PFSK-1 (cell line): ENCODE data around the gene ZSCAN9.
A peak's percentile ranks its signal among the peaks of the same experiment; 100 is the strongest.

Source experiments
- FOXP2 ChIP-seq: optimal IDR thresholded peaks from 2 replicates; pipeline ENCODE3; 2011; ENCODE audit warnings: borderline replicate concordance, control low read depth, inconsistent platforms; ENCODE audit not compliant: insufficient read depth; ENCODE audit errors: extremely low read length, extremely low read depth
- POLR2AphosphoS5 ChIP-seq: IDR thresholded peaks from 2 replicates; pipeline ENCODE4 v1.6.1; 2012; ENCODE audit warnings: low read depth, mild to moderate bottlenecking, control low read depth, low read length, moderate library complexity
- SIN3A ChIP-seq: IDR thresholded peaks from 2 replicates; pipeline ENCODE4 v1.6.1; 2012; ENCODE audit warnings: mild to moderate bottlenecking, low read length, moderate library complexity, borderline replicate concordance; ENCODE audit not compliant: insufficient read depth
- TAF1 ChIP-seq: IDR thresholded peaks from 2 replicates; pipeline ENCODE4 v1.6.1; 2012; ENCODE audit warnings: low read length, control low read depth, borderline replicate concordance; ENCODE audit not compliant: insufficient read depth
- TF ChIP-seq, protein P1 (sequence below), 2 experiments: IDR thresholded peaks; 2 replicates each; pipeline versions ENCODE4 v1.6.1 to v1.8.0; 2011 to 2012; ENCODE audit warnings: low read depth in 2 of 2, low read length in 2 of 2, control low read depth in 1 of 2, inconsistent platforms in 1 of 2, mild to moderate bottlenecking in 1 of 2, moderate library complexity in 1 of 2; ENCODE audit not compliant: insufficient read depth in 1 of 2

ZSCAN9 gene

DNA sequence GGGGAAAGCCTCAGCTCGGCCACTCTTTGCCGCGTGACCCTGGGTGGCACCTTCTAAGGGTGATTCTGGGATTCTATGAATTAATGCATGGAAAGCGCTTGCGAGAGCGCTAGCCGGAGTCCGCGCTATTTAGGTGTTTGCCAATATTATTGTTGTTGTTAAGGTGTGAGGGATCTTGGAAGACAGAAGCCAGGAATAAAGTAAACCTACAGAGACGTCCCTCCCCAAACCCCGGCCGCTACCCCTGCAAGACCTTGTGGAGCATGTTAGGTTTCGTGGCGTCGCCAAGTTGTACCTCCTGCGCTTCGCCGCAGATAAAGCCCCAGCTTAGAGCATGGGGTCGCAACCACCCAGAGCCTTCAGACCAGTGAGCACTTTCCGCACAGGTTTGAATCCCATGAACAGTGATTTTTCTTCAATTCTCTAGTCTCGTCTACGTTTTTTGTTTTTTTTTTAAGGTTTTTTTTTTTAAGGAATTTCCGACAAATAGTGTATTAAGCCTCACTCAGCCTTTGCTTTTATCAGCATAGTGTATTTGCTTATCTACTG is 16.9 kb upstream of the ZSCAN9 start:
- TF ChIP-seq, protein P1, sequence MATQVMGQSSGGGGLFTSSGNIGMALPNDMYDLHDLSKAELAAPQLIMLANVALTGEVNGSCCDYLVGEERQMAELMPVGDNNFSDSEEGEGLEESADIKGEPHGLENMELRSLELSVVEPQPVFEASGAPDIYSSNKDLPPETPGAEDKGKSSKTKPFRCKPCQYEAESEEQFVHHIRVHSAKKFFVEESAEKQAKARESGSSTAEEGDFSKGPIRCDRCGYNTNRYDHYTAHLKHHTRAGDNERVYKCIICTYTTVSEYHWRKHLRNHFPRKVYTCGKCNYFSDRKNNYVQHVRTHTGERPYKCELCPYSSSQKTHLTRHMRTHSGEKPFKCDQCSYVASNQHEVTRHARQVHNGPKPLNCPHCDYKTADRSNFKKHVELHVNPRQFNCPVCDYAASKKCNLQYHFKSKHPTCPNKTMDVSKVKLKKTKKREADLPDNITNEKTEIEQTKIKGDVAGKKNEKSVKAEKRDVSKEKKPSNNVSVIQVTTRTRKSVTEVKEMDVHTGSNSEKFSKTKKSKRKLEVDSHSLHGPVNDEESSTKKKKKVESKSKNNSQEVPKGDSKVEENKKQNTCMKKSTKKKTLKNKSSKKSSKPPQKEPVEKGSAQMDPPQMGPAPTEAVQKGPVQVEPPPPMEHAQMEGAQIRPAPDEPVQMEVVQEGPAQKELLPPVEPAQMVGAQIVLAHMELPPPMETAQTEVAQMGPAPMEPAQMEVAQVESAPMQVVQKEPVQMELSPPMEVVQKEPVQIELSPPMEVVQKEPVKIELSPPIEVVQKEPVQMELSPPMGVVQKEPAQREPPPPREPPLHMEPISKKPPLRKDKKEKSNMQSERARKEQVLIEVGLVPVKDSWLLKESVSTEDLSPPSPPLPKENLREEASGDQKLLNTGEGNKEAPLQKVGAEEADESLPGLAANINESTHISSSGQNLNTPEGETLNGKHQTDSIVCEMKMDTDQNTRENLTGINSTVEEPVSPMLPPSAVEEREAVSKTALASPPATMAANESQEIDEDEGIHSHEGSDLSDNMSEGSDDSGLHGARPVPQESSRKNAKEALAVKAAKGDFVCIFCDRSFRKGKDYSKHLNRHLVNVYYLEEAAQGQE (IDR thresholded peaks at IDR 0.05; ENCODE audit: insufficient read depth in 1 of 2, low read depth in 2 of 2, low read length in 2 of 2), result no peak
- TF ChIP-seq POLR2AphosphoS5 (no peak), TAF1 (no peak), FOXP2 (no peak), SIN3A (no peak)

DNA sequence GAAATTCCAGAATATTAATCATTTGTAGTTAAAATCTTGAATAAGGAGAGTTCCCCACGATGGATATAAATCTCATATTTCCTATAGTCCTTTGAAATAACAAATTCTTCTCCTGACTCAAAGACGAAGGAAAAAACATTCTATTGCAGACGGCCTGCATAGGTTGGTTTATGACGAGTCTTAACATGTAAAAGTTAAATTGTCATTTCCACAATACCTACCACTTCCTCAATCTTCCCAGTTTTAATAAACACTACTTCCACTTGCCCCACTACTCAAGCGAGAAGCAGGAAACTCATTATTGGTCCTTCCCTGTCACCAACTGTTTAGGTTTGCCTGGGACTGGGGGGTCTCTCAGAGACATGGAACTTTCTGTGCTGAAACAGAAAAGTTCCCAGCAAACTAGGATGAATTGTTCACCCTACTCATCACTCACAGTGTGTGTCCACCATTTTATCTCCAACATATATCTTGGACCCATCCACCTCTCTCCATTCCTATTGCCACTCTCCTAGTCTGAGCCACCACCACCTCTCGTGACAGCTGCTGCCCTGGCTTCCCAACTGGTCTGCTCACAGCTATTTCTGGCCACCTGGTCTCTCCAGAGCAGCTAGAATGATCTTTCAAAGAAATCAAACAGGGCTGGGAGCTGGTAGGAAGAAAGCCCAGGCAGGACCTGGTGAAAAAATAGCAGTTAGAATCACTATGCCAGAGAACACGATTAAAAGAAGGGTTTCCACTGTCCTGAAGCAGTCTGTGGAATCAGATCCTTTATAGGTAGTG is 15.1 kb upstream of the ZSCAN9 start:
- TF ChIP-seq, protein P1 (IDR thresholded peaks at IDR 0.05; ENCODE audit: insufficient read depth in 1 of 2, low read depth in 2 of 2, low read length in 2 of 2), result no peak
- TF ChIP-seq SIN3A (no peak), TAF1 (no peak), POLR2AphosphoS5 (no peak), FOXP2 (no peak)

DNA sequence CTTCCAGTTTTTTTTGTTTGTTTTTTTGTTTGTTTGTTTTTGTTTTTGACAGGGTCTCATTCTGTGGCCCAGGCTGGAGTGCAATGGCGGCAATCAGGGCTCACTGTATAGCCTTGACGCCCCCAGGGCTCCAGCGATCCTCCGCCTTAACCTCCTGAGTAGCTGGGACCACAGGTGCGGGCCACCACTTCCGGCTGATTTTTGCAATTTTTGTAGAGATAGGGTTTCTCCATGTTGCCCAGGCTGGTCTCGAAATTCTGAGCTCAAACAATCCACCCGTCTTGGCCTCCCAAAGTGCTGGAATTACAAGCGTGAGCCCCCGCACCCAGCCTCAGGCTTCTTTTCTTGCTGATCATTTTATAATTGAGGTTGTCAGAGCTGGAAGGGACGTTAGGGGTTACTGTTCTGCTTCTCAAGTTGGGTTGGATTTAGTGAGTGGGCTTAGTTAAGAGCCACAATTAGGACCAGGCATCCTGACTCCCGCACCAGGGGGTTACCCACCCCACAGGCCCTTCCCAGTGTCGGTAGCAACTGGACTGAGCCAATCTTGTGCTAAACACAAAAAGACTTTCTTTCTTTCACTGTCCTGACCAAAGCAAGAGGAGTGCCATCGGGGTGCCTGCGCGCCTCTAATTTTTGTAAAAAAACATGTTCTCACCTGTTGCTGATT is 13.1 kb upstream of the ZSCAN9 start:
- no peak for TF ChIP-seq TAF1

DNA sequence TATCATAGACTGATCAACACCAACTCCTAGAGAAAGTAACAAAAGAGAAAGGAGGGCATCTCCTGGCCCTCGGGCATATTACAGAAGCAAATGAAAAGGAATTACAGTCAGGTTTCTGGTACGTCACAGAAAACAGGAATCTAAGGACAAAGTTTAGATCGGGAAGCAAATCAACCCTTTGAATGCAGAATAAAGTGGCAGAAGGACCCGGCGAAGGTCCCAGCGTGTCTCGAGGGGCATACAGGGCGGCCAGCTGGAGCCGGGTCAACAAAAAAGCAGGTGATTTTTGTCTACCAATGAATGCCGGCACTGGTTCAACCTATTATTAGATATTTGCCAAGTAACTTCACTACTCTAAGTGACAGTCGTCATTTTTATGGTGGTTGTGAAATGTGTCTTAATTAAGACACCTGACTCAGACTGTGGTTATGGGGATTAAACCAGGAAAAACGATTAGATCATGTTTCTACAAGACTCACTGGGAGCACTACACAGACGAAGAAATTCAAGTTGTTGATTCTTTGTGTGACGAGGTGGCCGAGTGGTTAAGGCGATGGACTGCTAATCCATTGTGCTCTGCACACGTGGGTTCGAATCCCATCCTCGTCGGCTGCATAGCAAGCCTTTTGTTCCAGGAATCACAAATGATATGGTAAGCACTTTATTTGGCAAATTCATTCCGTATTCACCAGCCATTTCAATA is 12.4 kb upstream of the ZSCAN9 start:
- TF ChIP-seq POLR2AphosphoS5 (no peak), SIN3A (peak; percentile 29; the same call in 1 of the 2 replicates), TAF1 (peak; percentile 19; the same call in 1 of the 2 replicates)
- TF ChIP-seq, protein P1 (IDR thresholded peaks at IDR 0.05; ENCODE audit: insufficient read depth in 1 of 2, low read depth in 2 of 2, low read length in 2 of 2), result no peak

DNA sequence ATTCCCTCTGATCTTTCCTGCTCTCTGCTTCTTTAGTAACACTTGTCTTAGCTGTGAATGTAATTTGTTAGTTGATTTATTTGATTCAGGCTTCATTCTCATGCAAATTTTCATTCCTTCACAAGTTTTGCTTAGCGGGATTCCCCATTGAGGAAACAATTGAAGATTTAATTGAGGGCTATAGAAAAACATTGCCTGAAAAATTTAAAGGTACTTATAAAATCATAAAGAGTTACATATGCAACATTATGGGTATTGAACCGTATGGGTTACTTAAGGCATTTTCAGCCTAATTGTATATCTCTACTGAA is 11.9 kb upstream of the ZSCAN9 start:
- TF ChIP-seq TAF1, result no peak
- no peak for TF ChIP-seq POLR2AphosphoS5
- TF ChIP-seq, protein P1 (IDR thresholded peaks at IDR 0.05; ENCODE audit: insufficient read depth in 1 of 2, low read depth in 2 of 2, low read length in 2 of 2), result no peak
- no peak for TF ChIP-seq SIN3A
- TF ChIP-seq FOXP2, result no peak
